ENCODE data around the gene TMEM101.
"Not testable (repeated sequence)": the region's sequence is repeated elsewhere in the genome, so short reads cannot be mapped to it uniquely, and the experiment has no call there.

TMEM101 gene

DNA sequence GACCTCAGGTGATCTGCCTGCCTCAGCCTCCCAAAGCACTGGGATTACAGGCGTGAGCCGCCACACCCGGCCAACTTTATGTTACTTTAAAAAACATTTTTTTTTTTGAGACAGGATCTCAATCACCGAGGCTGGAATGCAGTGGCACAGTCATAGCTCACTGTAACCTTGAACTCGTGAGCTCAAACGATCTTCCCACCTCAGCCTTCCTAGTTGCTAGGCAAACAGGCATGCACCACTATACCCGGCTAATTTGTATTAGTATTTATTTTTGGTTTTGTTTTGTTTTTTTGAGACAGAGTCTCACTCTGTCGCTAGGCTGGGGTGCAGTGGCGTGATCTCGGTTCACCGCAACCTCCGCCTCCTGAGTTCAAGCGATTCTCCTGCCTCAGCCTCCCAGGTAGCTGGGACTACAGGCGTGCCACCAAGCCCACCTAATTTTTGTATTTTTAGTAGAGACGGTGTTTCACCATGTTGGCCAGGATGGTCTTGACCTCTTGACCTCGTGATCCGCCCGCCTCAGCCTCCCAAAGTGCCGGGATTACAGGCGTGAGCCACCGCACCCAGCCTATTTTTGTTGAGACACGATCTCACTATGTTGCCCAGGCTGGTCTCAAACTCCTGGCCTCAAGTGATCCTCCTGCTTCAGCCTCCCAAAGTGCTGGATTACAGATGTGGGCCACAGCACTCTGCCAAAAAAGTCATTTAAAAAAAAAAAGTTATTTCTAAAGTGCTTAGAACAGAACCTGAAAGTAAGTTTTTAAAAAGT lies 42.1 kb downstream of the TMEM101 start:
- not testable (repeated sequence) for DNase-seq

DNA sequence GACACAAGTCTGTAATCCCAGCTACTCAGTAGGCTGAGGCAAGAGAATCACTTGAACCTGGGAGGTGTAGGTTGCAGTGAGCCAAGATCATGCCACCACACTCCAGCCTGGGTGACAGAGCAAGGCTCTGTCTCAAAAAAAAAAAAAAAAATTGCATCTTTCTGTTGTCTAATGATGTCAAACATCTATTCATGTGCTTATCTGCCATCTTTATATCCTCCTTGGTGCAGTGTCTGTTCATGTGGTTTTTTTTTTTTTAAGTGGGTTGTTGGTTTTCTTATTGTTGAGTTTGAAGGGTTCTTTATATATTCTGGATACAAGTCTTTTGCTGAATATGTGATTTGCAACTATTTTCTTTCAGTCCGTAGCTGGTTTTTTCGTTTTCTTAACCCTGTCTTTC lies 43.3 kb downstream of the TMEM101 start:
- not testable (repeated sequence) for DNase-seq

DNA sequence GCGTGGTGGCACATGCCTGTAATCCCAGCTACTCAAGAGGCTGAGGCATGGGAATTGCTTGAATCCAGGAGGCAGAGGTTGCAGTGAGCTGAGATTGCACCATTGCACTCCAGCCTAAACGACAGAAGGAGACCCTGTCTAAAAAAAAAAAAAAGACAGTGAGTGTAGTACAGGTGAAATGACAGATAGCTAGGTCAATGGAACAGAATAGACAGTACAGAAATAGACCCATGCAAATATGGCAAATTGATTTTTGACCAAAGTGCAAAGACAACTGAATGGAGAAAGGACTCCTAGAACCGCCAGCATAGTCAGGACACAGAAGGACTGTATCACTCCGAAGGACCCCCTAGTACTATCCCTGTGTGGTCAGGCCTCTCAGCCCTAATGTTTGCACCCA lies 44.4 kb downstream of the TMEM101 start:
- no peak for DNase-seq

DNA sequence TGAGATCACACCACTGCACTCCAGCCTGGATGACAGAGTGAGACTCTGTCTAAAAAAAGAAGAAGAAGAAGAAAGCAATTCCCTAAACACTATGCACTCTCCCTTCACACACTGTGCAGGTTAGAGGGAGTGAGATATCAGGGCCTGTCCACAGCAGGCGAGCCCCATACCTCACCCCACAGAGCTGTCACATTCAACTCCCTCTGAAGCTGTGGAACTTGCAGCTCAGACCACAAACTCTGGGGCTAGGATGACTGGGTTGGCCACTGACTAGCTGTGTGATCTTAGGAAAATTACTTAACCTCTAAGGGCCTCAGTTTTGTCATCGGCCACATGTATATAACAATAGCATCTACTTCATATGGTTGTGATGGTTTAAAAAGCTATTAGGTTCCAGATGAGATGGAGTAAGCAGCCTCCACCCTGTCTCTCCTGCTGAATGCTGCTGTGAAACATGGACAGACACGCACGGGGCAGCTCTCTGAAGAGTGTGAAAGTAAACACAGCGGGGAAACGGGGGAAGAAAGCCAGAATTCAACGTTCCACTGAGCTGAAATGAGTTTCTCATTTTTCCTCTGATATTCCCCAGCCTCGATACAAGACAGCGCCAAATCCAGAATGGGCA lies 47.4 kb downstream of the TMEM101 start:
- no peak for DNase-seq

DNA sequence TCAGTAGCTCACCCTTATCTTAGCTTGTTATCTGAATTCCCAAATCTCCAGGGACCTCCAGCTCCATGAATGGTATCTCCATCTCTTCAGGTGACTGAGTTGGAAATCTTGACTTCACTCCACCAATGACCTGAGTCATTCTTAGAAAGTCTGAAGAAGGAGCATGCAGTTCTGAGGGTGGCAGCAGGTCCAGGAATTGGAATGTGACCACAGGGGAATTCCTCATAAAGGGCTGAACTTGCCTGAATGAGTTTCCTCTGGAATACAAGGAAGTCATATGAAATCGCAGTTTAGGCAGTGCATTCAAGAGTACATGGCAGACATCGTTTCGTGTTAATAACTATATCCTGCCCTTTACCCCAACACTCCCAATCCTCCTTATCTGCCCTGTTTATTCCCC lies 48.5 kb downstream of the TMEM101 start:
- DNase-seq = no peak

DNA sequence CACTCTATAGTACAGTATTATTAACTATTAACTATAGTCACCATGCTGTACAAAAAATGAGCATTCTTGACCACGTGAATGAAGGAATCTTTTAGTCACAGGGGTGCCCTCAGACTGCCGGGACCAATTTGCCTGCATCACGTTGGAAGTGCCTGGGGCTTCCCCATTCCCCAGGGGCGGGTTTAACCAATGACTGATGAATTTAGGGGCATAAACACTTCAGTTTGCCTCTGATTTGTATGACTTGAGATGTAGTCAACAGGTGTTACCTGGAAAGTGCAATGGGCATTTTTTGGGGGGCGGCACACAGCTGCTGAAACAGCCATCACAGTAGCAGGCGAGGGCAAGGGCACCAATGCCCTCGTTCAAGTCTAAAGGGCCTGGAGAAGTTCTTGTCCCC lies 52.3 kb downstream of the TMEM101 start:
- DNase-seq = no peak

DNA sequence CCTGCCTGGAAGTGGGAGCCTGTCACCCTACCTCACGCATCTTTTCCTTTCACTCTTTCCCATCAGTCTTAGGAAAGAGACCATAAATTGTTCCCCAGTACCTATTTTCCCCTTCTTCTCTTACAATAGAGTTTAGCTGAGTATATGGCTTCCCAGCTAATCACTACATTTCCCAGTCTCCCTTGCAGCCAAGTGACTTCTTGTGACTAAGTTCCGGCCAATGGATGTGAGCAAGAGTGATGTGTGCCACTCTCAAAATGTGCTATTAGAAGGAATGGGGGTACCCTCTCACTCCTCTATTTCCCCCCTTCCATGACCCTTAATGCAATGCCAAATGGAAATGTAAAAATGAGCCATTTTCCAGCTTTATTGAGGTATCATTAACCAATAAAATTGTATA lies 52.8 kb downstream of the TMEM101 start:
- DNase-seq = no peak

DNA sequence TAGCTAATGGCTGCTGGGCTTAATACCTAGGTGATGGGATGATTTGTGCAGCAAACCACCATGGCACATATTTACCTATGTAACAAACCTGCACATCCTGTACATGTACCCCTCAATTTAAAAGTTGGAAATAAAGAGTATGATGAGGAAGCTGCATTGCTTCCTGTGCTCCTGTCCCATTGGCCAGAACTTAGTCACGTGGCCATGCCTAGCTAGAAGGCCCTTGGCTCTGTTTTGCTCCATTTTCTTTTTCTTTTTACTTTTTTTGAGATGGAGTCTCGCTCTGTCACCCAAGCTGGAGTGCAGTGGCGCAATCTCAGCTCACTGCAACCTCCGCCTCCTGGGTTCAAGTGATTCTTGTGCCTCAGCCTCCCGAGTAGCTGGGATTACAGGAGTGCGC lies 53.5 kb downstream of the TMEM101 start:
- not testable (repeated sequence) for DNase-seq
